T-helper 1 cell treated with Interleukin-12 subunit alpha and Interleukin-12 subunit beta and Interleukin-4 antibody, amounts not matched to agents 30 ng/mL and 1 ng/mL, for 36 hours (primary cell): Measurements from ENCODE around the gene EPHA3. TPM values are rescaled to one million over a fixed set of nuclear protein-coding genes. Genes with fewer than 3 reads are reported as not detected.
"Not testable (repeated sequence)": the region's sequence is repeated elsewhere in the genome, so short reads cannot be mapped to it uniquely, and the experiment has no call there.

Experiments
- intact Hi-C: fragments of 100-400 bp; cut with micrococcal nuclease; formaldehyde crosslinking; loops from one replicate; pipeline ENCODE4 v1.15.1; 2024
- total RNA-seq: library from RNA; stranded (reverse); gene quantifications from 2 replicates; pipeline ENCODE4 v1.2.3, GENCODE V29; 2022

The EPHA3 gene
- total RNA-seq, 1 donor from 2014 or later, result not detected

DNA sequence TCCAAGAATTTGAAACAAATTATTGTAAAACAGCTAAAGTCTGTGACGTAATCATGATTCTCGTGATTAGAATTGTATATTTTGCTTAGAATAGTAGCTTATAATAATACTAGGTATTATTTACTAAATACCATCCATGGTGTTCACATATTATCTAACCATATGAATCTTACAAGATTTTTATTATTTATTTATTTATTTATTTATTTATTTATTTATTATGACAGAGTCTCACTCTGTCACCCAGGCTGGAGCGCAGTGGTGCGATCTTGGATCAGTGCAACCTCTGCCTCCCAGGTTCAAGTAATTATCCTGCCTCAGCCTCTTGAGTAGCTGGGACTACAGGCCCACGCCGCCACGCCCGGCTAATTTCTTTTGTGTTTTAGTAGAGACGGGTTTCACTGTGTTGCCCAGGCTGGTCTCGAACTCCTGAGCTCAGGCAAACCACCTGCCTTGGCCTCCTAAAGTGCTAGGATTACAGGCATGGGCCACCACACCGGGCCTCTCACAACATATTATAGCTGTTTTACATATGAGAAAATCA, 173.5 kb downstream of the EPHA3 start:
- intact Hi-C loops, result no loop called here

DNA sequence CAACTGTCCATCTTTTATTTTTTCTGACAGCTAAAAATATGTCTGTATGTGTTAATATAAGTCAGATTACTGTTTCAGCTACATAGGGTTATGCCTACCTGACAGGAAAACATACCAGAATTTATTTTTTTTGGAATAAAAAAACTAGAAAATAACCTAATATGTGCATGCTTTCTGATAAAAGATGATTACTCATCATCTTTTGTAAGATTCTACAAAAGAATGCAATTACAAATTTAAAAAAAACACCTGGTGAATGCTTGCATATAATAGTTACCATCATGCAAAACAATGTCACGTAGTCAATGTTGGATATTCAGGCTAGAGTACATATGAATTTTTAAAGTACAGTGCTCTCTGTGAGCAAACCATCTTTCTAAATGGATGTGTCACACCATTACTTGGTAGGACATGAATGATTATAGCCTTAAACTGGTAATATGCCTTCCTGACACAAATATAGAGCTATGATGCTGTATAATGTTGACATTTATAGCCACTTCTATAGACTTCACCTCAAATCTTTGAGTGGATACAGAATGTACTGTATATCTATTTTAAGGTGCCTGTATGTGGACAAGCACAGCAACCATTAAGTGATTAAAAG, 180.6 kb downstream of the EPHA3 start:
- intact Hi-C loops, result no loop called here

GRCh38 chr3:89289574-89290190, 182.3 kb downstream of the EPHA3 start:
- intact Hi-C loops, result no loop called here

GRCh38 chr3:89297199-89297598, 189.8 kb downstream of the EPHA3 start:
- intact Hi-C loops, result no loop called here

DNA sequence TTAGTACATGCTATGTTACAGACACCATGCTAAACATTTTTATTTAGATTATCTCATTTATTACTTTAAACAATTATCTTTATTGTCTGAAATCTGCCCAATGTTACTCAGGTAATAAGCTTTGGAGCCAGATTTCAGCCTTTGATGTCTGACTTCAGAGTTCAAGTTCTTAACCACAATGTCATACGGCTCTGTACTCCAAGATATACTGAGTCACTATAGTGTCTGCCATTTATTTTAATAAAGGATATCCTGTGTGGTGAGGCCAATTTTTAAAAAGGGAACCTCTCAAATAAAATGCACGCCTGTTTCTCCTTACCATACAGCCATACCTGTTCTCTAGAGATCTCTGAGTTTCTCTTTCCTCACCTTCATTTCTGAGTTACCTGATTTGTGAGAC, 193.1 kb downstream of the EPHA3 start:
- intact Hi-C loops, result no loop called here

GRCh38 chr3:89300981-89301380, 193.6 kb downstream of the EPHA3 start:
- intact Hi-C loops, result no loop called here

GRCh38 chr3:89303701-89304100, 196.3 kb downstream of the EPHA3 start:
- intact Hi-C loops, result no loop called here

DNA sequence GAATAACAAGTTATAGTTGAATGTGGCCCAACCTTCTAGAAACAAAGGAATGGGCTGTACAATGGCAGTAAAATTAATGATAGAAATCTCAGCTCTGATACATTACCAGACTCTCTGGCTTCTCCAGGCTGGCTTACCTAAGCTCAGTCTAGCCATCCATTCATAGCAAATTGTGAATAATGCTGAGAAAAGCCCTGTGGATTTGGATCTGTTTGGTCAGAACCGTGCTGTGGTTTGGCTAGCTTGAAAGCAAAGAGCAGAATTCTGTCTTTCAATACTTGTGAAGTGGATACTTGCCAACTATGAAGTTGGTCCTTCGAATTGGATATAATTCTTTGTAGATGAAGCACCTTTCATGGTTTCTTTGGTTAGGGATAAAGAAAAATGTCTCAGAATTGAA, 199.1 kb downstream of the EPHA3 start:
- intact Hi-C loops, result no loop called here

GRCh38 chr3:89311581-89311980, 204.2 kb downstream of the EPHA3 start:
- intact Hi-C loops, result no loop called here

DNA sequence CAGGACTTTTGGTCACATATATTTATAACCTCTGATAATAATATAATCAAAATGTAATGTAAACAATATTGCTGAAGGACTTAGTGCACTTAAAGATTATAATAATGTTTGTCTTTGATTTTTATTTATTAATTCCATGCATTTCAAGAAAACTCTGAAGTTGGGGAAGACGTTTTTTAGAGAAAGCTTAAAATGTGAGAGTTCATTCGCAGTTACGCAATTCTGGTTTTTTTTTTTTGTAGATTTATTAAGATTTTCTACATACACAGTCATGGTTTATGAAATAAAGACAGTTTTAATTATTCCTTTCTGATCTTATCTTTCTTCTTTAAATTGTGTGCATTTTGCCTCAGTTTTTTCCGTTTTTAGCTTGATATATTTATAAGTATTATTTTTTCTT, 204.7 kb downstream of the EPHA3 start:
- intact Hi-C loops, result no loop called here

- intact Hi-C loops, result no loop called here
Measured at GRCh38 chr3:89314454-89315098, 207.2 kb downstream of the EPHA3 start.

- intact Hi-C loops, result no loop called here
Measured at GRCh38 chr3:89315750-89316470, 208.5 kb downstream of the EPHA3 start.

DNA sequence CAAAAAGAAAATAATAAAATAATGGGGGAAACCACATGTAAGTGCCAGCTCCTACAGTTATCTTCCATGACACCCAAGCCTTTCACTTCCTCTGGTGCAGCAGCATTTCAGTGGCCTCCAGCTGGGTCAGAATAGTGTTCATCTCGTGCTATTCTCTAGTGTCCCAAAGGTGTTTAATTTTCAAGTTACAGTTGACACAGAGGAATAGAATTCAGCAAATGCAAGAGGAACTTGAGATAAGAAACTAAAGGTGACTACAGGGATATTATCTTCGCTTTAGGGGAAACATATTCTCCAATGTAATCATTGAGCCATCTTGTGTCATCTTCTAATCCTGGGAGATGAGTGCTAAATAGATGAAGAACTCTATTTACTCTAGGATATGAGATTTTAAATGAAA, 212.8 kb downstream of the EPHA3 start:
- intact Hi-C loops, result no loop called here

DNA sequence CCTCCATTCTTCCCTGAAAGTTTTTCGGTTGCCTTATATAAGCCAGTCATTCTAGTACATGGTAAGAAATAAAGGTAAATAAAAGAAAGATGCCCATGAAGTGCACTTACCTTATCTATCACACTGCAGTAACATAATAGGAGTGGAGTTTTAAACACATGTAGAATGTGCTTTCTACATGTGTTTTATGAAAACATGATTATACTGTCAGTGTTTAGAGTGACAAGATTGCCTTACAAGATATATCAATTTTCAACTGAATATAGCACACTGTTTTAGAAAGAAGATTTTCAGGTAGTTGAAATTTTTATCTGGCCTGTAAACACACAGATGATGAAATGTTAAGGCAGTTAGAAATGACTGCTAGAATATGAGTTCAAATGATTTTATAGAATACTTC, 219.6 kb downstream of the EPHA3 start:
- intact Hi-C loops, result no loop called here

GRCh38 chr3:89332386-89332785, 225.0 kb downstream of the EPHA3 start:
- intact Hi-C loops, result no loop called here

GRCh38 chr3:89332793-89333192, 225.4 kb downstream of the EPHA3 start:
- intact Hi-C loops, result no loop called here

DNA sequence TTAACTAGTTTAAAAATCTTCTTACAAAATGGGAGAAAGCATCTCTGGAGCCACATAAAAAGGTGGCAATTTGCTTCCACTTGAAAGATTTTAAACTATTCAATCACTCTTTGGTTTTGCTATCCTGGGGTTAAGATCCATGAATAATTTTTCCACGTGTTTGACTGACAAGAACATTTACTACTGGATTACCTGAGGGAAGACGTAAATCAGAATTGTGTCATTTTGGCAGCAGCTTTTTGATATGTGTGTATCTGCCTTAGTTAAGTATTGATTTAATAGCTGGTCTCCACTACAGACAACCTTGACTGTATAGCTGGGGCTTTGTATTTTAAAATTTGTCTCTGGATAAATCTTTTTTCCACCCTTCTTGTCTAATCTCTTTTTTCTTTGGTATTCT, 228.3 kb downstream of the EPHA3 start:
- intact Hi-C loops, result no loop called here

- intact Hi-C loops, result no loop called here
Measured at GRCh38 chr3:89340408-89340807, 233.0 kb downstream of the EPHA3 start.

GRCh38 chr3:89344076-89344475, 236.7 kb downstream of the EPHA3 start:
- intact Hi-C loops, result no loop called here

GRCh38 chr3:89350935-89351334, 243.5 kb downstream of the EPHA3 start:
- intact Hi-C loops, result not testable (repeated sequence)

DNA sequence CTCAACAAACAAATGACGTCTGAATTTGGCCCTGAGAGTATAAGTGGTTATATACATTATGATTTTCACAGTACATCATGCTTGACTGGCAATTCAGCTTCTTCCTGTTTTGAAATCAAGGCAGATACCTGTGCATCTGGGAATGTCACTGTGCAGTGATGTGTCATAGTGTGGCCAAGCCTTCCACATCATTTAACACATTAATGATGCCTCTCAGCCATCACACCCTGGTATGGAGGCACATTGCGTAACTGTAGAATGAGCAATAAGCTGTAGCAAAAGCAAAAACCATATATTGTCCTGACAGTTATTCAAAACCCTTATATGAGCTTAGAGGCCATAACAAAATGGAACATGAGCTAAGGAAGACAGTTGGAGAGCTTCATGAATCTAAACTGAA, 246.0 kb downstream of the EPHA3 start:
- intact Hi-C loops, result no loop called here

GRCh38 chr3:89358281-89358680, 250.9 kb downstream of the EPHA3 start:
- intact Hi-C loops, result no loop called here
